Duodenal mucosa (tissue), 2 donors: Measurements from ENCODE around the gene DGKZ.

Source experiments
- H3K27ac ChIP-seq: one replicate; pipeline ENCODE4 v1.7.0; 2013; ENCODE audit warnings: low read depth, low read length
- H3K27me3 ChIP-seq, 2 donors: one replicate each; pipeline ENCODE4 v1.7.0; 2013; ENCODE audit warnings: low read length in 2 of 2, control low read depth in 1 of 2; ENCODE audit not compliant: insufficient read depth in 2 of 2, control insufficient read depth in 1 of 2
- H3K36me3 ChIP-seq, 2 donors: one replicate each; pipeline ENCODE4 v1.7.0; 2013; ENCODE audit warnings: low read length in 2 of 2, control low read depth in 1 of 2; ENCODE audit not compliant: insufficient read depth in 2 of 2, control insufficient read depth in 1 of 2
- H3K4me1 ChIP-seq, 2 donors: one replicate each; pipeline ENCODE4 v1.7.0; 2013; ENCODE audit warnings: low read length in 2 of 2, control low read depth in 1 of 2; ENCODE audit not compliant: insufficient read depth in 2 of 2, control insufficient read depth in 1 of 2
- H3K4me3 ChIP-seq, 2 donors: one replicate each; pipeline ENCODE4 v1.7.0; 2013; ENCODE audit warnings: low read length in 2 of 2, low read depth in 1 of 2
- H3K9ac ChIP-seq, 2 donors: one replicate each; pipeline ENCODE4 v1.7.0; 2013; ENCODE audit warnings: low read length in 2 of 2, low read depth in 1 of 2
- H3K9me3 ChIP-seq, 2 donors: one replicate each; pipeline ENCODE4 v1.7.0; 2013; ENCODE audit warnings: low read length in 2 of 2, control low read depth in 1 of 2; ENCODE audit not compliant: control insufficient read depth in 1 of 2

Gene DGKZ

DNA sequence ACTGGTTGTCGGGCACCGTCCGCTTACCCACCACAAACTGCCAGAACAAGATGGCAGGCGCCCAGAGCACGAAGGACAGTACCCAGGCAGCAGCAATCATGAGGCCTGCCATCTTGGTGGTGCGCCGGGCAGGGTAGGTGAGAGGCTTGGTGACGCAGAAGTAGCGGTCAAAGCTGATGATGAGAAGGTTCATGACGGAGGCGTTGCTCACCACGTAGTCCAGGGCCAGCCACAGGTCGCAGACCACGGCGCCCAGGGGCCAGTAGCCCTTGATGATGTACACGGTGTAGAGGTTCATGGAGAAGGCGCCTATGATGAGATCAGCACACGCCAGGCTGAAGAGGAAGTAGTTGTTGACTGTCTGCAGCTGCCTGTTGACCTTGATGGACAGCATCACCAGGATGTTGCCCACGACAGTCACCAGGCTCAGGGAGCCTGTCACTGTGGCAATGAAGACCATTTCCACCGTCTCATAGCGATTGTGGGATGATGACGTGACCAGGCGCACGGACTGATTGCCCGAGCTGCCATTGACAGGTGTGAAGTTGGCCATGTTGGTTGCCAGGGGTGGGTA, 38.8 kb downstream of the DGKZ start:
- Histone ChIP-seq H3K4me1 (peaks cover 56 to 57% of the 10 kb centered on the region in 2 donors), H3K36me3 (no peaks in the 10 kb centered on the region), H3K4me3 (no peak overlapping the region), H3K9me3 (no peaks in the 10 kb centered on the region), H3K27me3 (peaks cover 34 to 44% of the 10 kb centered on the region in 2 donors), H3K27ac (no peak overlapping the region), H3K9ac (no peak overlapping the region)

DNA sequence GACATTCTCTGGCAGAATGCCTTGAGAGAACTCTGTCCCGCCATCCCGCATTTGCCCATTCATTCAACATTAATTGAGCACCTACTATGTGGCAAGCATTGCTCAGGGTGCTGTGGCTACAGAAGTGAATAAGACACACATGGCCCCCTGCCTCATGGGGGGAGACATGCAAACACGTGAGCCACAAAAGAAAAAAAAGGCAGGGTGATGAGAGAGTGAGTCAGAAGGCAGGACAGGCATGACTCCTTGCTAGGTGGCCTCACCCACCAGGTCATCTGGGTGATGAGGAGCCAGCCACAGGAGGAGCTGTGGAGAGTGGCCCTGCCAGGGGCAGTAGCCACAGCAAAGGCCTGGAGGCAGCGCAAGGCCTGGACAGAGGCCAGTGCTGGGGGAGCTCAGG, 39.4 kb downstream of the DGKZ start:
- Histone ChIP-seq H3K4me3 (no peak overlapping the region), H3K27ac (no peak overlapping the region), H3K4me1 (peaks cover 56 to 57% of the 10 kb centered on the region in 2 donors), H3K27me3 (peaks cover 37 to 44% of the 10 kb centered on the region in 2 donors), H3K9ac (no peak overlapping the region), H3K36me3 (no peaks in the 10 kb centered on the region), H3K9me3 (no peaks in the 10 kb centered on the region)

DNA sequence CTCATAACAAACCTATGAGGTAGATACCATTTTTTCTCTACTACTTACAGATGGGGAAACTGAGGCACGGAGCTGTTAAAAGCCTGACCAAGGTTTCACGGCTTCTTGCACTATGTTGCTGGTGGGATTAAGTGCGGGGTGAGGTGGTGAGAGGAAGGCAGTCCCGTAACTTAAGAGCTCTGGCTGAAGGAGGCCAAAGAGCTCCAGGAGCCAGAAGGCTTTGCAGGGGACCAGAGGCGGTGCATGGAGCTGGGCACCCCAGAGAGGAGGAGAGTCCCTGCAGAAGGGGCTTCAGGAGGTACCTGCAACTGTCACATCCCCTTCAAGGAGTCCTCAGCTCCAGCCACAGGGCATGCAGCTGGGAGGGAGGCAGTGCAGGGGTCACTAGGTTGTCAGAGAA, 40.2 kb downstream of the DGKZ start:
- Histone ChIP-seq H3K9ac (no peak overlapping the region), H3K4me3 (no peak overlapping the region), H3K27me3 (peaks cover 37 to 44% of the 10 kb centered on the region in 2 donors), H3K9me3 (no peaks in the 10 kb centered on the region), H3K36me3 (no peaks in the 10 kb centered on the region), H3K4me1 (peaks cover 52 to 54% of the 10 kb centered on the region in 2 donors), H3K27ac (no peak overlapping the region)

DNA sequence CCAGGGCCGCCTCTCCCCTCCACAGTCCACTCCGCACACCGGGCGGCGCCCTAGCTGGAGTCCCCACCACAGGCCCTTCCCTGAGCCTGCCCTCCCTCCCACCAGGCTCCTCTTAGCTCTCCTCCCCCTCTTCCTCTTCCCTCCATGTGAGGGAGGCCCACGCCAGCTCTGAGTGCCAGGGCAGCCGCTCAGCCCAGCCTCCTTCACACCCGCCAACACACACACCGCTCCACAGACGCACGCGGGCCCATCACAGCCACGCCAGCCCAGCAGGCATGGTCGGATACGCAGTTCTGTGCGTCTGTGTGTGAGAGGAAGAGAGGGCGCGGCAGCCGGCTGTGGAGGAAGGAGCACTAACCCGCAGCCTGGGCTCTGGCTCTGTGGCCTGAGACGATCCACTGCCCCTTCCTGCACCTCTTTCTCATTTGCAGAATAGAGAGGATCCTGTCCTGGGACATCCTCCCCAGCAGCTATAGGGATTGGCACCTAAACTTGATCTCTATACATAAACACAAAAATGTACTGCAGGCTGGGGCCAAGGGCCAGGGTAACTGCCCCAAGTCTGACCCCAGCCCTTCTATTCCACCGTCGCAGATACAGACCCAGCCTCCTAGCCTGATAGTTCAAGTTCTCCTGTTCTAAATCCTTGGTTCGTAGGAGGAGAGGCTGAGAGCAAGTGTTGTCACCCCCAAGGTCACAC, 40.8 kb downstream of the DGKZ start:
- H3K27ac ChIP-seq, result no peak overlapping the region
- no peak overlapping the region for H3K9ac ChIP-seq
- no peaks in the 10 kb centered on the region for H3K9me3 ChIP-seq
- peaks cover 48 to 51% of the 10 kb centered on the region in 2 donors for H3K4me1 ChIP-seq
- H3K27me3 ChIP-seq, result peaks cover 37 to 44% of the 10 kb centered on the region in 2 donors
- H3K36me3 ChIP-seq, result no peaks in the 10 kb centered on the region
- no peak overlapping the region for H3K4me3 ChIP-seq

DNA sequence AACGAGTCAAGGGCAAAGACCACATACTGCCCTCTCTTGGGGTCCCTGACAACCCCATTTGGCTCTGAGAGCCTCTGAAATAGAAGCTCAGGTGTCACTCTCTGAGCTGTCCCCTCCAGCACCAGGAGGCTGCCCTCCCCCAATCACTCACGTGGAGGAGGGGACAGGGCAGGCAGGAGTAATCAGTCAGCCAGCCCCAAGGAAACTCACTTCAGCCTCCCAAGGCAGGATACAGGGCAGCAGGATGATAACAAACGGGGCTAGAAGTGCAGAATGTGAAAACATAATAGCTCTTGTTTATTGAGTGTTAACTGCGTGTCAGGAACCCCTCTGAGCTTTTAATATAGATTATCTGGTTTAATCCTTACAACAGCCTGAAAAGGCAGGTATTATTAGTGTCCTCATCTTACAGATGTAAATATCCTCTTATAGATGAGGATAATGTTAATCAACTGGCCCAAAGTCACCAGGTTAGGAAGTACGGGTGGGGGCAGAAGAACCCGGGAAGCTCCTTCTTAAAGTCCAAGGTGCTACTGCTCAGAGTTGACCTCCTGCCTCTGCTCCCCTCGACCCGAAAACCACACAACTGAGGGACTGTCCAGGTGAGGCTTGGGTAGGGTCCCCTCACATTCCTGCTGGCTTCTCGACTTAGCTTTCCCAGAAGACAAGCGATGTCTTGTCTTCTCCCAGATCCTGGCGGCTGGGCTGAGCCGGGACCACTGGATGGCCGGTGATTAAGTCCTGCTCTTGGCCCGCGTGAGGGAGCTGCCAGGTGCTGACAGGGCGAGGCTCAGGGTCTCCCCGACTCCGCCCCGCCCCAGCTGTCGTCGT, 41.6 kb downstream of the DGKZ start:
- Histone ChIP-seq H3K27me3 (peaks cover 37 to 44% of the 10 kb centered on the region in 2 donors), H3K9me3 (no peaks in the 10 kb centered on the region), H3K4me3 (no peak overlapping the region), H3K4me1 (peaks cover 41 to 46% of the 10 kb centered on the region in 2 donors), H3K27ac (no peak overlapping the region), H3K36me3 (no peaks in the 10 kb centered on the region), H3K9ac (no peak overlapping the region)

DNA sequence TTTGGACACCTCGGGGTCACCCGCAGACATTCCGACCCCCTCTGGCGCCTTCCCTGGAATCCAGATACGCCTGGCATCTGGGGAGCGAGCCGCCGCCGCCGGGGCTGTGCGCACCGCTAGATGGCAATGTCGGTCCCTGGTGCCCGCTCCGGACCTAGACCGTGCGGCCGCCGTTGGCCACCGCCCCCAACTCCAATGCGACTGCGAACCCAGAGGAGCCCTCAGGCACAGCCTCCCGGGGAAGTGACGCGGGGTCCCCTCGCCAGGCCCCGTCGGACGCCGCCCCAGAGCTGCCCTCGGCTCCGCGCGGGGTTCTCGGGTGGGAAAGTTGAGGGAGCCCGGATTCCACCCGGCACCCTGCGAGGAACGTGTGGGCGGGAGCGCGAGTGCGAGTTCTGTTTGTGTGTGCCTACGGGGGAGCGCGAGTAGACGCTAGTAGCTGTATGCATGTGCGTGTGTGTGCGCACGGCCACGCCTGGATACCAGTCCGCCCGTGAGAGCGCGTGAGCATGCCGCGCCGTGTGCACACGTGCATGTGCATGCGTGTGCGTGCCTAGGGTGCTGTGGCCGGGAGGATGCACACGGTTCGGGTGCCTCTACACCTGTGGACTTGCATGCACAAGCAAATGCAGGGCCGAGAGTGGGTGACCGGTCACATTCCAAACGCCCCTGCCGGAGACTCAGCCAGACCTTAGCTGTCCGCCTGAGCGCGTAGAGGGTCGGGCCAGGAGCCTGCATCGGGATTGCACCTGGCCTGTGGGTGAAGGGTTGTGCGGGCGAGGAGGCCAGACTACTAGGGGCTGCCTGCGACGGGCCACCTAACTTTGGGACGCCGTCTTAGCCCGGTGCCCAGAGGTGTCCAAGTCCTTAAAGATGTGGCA, 42.4 kb downstream of the DGKZ start:
- Histone ChIP-seq H3K4me3 (peak overlapping the region; percentile 48 to 75), H3K4me1 (peaks cover 34 to 38% of the 10 kb centered on the region in 2 donors), H3K27me3 (peaks cover 37 to 44% of the 10 kb centered on the region in 2 donors), H3K36me3 (no peaks in the 10 kb centered on the region), H3K27ac (no peak overlapping the region), H3K9me3 (no peaks in the 10 kb centered on the region), H3K9ac (peak overlapping the region in 1 of 2 donors; percentile 38)

DNA sequence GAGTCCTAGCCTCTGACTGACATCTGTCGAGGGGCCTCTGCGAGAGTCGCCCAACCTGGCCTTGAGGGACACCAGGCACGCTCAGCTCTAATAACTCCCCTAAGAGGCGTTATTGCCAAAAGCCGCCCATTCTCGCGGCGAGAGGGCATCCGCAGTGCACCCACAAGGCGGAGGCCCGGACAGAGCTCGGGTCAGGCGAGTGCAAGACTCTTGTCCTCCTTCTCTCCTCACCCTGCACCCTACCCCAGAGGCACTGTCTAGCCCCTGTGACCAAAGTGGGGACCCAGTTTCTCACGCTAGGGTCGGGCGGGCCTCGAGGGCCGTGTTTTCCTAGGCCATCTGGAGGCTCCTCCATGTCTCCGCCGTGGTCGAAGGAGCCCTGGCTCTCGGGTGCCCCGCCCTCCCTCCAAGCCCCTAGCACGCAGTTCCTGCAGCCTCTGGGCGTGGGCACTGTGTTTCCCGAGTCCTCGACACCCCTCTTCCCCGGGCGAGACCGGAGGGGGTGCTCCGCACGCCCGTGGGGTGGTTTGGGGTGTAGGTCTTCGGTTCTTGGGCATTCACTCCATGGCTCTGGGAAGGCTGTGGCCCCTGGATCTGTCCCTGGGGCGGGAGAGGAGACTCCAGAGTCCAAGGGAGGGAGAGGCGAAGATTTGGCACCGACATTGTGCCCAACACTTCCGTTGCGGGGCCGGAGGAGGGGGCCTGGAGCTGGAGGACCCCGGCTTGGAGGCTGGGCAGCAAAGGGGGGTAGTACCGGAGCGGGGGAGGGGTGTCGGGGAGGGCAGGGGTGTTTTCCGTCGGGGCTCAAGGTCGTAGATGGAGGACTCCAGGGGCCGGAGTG, 43.3 kb downstream of the DGKZ start:
- Histone ChIP-seq H3K9me3 (no peaks in the 10 kb centered on the region), H3K9ac (no peak overlapping the region), H3K4me3 (peak overlapping the region; percentile 48 to 75), H3K36me3 (no peaks in the 10 kb centered on the region), H3K27me3 (peaks cover 37 to 40% of the 10 kb centered on the region in 2 donors), H3K4me1 (peaks cover 30 to 34% of the 10 kb centered on the region in 2 donors), H3K27ac (no peak overlapping the region)

DNA sequence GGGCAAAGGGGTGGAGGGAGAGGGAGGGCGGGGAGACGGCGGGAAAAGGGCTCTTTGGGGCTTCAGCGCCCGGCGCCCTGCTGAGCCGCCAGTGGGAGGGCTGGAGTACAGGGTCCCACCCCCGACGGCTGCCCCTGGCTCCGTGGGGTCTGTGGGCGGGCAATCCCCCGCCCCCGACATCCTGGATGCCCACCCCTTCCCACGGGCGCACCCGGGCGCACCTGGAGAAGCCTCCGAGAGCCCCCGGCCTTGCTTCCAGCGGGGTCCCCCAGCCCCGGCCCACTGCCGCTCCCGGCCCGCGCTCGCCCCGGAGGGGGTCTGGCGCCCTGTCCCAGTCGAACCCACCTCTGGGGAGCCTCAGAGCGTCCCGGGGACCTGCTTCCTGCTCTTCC, 43.9 kb downstream of the DGKZ start:
- Histone ChIP-seq H3K4me3 (peak overlapping the region in 1 of 2 donors; percentile 40), H3K4me1 (peaks cover 30 to 34% of the 10 kb centered on the region in 2 donors), H3K27ac (no peak overlapping the region), H3K9ac (no peak overlapping the region), H3K36me3 (peaks cover 0 to 3% of the 10 kb centered on the region in 2 donors), H3K27me3 (peaks cover 37 to 38% of the 10 kb centered on the region in 2 donors), H3K9me3 (no peaks in the 10 kb centered on the region)
